ENCODE measurements around the gene RBMS3.

GRCh38 chr3:29870136-29870535 lies 589.3 kb downstream of the RBMS3 start:
- TF ChIP-seq CTCF (IDR thresholded peaks at IDR 0.05) (no peak), POLR2A (IDR thresholded peaks at IDR 0.05) (no peak)

Data from thyroid gland (tissue), 4 donors.